Measurements from ENCODE around the gene XRCC4. TPM values are rescaled to one million over a fixed set of nuclear protein-coding genes. Genes with fewer than 3 reads are reported as not detected.

Gene XRCC4
- 8.1 and 12.8 TPM in 2 replicates for total RNA-seq

DNA sequence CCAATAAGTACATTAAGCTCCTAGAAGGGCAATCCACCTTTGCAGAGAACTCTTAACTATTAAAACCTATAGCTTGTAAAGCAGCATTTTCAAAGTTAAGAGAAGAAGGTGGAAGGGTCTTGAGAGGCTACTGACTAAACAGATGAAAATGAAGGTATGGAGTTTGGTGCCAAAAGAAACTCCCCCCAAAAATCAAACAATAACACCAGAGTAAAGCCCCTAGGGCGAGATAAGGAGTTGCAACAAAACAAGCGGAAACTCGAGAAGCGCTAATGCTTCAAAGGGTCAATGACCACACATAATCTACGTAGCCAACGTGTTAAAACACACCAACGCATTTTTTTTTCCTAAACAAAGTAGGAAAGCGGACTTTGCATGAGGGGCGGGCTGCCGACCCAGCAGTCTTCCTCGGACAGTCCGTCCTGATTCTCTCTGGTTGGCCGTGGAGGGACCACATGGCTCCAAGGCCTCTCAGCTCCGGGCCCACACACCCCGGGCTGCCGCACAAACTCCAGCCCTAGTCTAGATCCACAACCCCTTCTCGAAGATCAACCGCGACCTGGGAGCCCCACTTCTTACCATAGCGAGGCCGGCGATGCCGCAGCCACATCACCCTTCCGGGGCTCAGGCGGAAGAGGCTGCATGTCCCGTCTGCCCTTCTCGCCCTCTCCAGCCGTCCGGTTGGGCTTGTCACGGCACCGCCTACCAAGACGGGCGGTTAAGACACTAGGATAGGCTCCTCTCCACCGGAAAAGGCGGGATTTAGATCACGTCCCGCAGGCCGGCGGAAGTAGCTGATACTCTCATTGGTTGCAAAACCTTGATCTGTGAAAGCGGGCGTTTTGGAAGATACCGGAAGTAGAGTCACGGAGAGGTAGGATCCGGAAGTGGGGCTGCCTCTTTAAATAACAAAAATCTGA is at the start of gene XRCC4, which contains the start of gene TMEM167A:
Gene XRCC4 (plus strand): TSS at position 806 of the 920 bp plus-strand sequence. CDS start 27,373 bp downstream, outside the sequence.
Gene TMEM167A (minus strand): TSS at position 653 of the 920 bp plus-strand sequence. CDS start 71 bp downstream, at position 582.

Small RNA genes within 50 kb of the gene (small RNA-seq; reads per million reads assigned to genes)
- gene SCARNA18: 80.0 reads per million, percentile 97 among the genes with 10 or more reads in this experiment

Other genes with a start within 250 kb of the XRCC4 start
- 86.6 and 94.6 TPM in 2 replicates for gene TMEM167A, start 153 bp upstream of the XRCC4 start, total RNA-seq